Measurements from ENCODE around the gene HOXB8. TPM values are rescaled to one million over a fixed set of nuclear protein-coding genes. Genes with fewer than 3 reads are reported as not detected.

HOXB8 gene
- total RNA-seq, result 0.98 TPM

DNA sequence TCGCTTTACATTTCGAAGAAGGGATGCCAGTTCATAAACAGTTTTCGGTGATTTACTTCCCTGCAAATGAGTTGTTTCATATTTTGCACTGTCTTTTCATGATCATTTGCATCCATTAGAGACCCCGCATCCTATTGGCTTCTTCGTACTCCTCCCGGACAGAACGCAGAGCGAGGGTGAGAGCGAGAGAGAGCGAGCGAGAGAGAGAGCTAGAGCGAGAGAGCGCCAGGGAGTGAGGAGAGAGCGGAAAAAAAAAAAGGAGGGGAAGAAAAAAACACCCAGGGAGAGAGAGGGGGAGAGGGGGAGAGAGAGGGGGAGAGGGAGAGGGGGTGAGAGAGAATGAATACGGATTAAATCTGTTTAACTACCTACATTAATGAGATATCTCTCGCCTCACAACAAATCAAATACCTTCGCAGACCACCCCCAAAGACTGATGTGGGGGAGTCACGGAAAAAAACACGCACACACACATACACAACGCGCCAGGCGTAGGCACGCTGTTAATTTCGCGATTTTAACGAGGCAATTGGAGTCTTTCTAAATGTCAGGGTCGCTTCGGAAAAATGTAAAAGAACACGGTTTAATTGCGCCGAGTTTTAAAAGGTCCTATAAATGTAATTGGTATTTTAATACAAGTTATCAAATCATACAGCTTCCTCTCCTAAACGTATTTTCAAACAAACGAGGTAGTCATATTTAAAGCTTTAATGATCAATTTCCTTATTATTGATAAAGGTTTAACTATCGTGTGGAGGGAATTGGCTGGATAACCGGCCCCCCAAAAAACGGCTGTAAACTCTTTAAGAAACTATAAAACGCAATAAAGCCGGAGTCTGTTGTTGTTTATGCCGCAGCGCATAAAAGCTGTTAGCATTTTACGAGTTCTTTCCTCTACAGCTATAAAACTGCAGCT, at the start of gene HOXB8:
Gene HOXB8, minus strand, starts transcription at position 246 of the 916 bp plus-strand sequence. CDS start 588 bp downstream, outside the sequence.
- ATAC-seq (no peak), DNase-seq (ENCODE audit: low spot score) (no peak)
- intact Hi-C loops (cut with DNase I), result no loop called here

GRCh38 chr17:48663134-48663924, 48.2 kb upstream of the HOXB8 start:
- DNase-seq (ENCODE audit: low spot score) (no peak), ATAC-seq (no peak)
- intact Hi-C loops (cut with DNase I), result no loop called here

DNA sequence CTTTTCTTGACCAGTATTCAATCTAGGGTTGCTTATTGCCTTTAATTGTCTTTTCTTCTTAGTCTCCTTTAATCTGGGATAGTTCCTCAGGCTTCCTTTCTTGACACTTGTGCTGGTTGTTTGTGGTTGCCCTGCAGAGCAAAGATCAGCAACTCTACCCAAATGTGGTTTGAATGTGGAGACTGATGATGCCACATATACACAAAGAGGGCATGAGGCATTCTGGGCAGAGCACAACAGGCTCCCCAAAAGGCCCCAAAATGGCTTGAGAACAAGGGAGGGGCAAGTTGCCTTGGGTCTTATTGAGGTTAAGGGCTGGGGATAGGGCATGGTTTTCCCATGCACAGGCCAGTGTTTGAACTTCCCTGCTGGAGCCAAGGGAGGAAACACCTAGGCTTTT, 40.8 kb upstream of the HOXB8 start:
- ATAC-seq, result no peak
- intact Hi-C loops (cut with DNase I), result no loop called here
- DNase-seq (ENCODE audit: low spot score), result no peak

GRCh38 chr17:48649741-48650140, 34.6 kb upstream of the HOXB8 start:
- intact Hi-C loops (cut with DNase I), result no loop called here
- ATAC-seq (no peak), DNase-seq (ENCODE audit: low spot score) (no peak)

GRCh38 chr17:48647963-48648245, 32.8 kb upstream of the HOXB8 start:
- DNase-seq (ENCODE audit: low spot score) (no peak), ATAC-seq (no peak)
- intact Hi-C loops (cut with DNase I), result no loop called here

DNA sequence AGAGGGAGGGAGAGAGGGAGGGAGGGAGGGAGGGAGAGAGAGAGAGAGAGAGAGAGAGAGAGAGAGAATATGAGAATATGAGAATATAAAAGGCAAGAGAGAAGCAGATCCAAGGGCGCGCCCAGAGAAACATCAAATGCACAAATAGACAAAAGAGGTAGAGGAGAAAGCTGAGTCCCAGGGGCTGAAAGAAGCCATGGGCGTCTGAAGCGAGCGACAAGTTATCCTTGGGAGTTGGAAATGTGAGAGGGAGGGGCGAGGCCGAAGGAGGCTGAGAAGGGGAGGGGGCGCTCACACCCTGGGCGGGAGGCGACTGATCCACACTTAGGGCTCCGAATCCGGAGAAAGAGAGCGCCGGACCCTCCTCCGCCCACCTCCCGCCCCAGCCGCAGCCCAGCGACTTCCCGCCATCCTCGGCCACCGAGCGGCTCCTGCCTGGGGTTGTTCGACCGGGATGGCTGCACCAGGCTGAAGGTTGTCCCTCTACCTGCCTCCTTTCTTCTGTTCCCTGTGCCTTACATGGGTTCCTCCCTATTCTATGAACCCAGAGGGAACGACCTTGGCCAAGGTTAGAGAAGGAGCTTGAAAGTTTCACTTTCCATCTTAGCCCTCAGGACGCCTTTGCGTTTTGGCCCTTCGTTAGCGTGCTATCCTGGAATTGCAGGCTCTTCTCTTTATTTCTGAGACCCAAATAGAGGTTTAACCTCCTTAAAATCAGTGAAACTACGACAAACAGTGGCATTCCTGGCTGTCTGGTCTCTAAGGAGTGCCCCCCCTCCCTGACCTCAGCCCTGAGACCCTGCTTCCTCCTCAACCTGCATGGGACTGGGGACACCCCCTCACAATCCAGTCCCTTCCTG, 32.2 kb upstream of the HOXB8 start:
- DNase-seq (ENCODE audit: low spot score) (no peak), ATAC-seq (no peak)
- intact Hi-C loops (cut with DNase I), result no loop called here

DNA sequence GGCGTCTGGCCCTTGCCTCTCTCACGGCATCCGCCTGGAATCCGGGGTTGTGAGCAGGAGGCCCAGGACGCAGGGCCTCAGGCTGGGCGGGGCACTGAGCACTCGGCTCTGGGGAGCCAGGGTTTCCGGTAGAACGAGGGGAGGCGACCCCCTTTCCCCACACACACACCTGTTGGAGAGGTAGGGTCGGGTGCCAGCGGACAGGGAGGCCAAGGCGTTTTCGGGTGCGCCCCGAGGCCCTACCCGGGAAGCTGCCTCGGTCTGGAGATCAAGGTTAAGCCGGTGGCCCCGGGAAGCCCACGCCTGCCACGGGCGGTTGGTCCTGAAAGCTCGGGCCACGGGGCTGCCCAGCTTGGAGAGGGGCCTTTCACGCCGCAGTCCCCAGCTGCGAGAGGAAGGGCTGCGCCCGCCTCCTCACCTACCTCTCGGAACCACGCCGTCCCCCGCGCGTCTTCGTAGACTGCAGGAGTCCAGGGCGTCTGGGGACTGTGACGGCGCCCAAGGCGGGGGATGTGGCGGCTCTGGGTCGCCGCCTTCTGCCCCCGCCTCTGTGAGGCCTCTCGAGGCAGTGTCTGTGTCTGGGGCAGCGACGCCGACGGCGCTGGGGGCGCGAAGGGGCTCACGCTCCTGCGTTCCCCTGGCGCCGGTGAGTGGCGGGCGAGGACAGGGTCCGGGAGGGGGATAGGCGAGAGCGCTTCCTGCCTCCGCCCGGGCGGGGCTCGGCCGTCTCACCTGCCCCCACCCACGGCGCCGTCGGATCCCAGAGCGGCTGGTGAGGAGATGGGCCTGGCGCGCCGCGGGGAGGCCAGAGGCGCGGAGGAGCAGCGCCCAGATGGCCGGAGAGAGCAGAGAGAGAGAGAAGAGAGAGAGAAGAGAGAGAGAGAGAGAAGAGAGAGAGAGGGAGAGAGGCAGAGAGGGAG, 31.4 kb upstream of the HOXB8 start:
- ATAC-seq, result no peak
- intact Hi-C loops (cut with DNase I), result no loop called here
- DNase-seq (ENCODE audit: low spot score), result no peak

- no peak for DNase-seq (ENCODE audit: low spot score)
- intact Hi-C loops (cut with DNase I), result no loop called here
- no peak for ATAC-seq
Measured at GRCh38 chr17:48645639-48646182, 30.6 kb upstream of the HOXB8 start.

- DNase-seq (ENCODE audit: low spot score) (no peak), ATAC-seq (no peak)
- intact Hi-C loops (cut with DNase I), result no loop called here
Measured at GRCh38 chr17:48644910-48645557, 29.9 kb upstream of the HOXB8 start.

GRCh38 chr17:48644159-48644558, 29.1 kb upstream of the HOXB8 start:
- intact Hi-C loops (cut with DNase I), result no loop called here
- DNase-seq (ENCODE audit: low spot score), result no peak
- no peak for ATAC-seq

- no peak for DNase-seq (ENCODE audit: low spot score)
- intact Hi-C loops (cut with DNase I), result no loop called here
- no peak for ATAC-seq
Measured at GRCh38 chr17:48643697-48644012, 28.6 kb upstream of the HOXB8 start.

GRCh38 chr17:48642843-48643696, 28.0 kb upstream of the HOXB8 start:
- no peak for DNase-seq (ENCODE audit: low spot score)
- no peak for ATAC-seq
- intact Hi-C loops (cut with DNase I), result no loop called here

DNA sequence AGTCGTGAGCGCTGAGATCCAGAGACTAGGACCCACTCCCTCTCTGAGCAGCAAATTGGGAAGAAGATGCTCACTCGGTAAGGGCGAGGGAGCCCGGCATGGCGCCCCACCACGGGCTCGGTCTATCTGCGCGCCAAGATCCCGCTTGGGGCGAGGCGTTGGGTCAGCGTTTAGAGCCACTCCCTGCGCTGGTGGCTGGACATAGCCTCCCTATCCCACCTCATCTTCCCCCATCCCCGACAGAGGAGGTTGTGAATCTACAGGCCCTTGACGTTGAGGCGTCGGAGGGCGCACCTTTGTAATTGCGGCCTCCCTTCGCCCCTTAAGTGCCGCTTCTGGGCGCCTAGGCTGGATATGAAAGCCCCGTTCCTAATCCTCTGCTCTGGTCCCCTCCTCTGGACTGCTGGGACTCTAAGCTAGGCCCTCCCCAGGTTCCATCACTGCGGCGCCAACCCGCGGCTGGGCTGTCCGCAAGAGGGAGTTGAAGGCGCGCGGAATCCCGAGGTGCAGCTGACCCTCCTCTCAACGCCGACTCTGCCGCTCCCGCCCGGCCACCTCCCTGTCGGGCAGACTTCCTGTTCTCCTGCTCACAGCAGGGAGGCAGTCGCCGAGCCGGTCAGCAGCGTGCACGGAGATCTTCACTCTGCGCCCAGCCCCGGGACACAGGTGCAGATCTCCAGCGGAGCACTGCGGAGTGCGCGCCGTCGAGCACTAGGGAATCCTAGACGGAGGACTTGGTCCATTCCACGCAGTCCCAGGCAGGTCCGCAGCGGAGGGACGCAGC, 27.2 kb upstream of the HOXB8 start:
- ATAC-seq (no peak), DNase-seq (ENCODE audit: low spot score) (no peak)
- intact Hi-C loops (cut with DNase I), result no loop called here

DNA sequence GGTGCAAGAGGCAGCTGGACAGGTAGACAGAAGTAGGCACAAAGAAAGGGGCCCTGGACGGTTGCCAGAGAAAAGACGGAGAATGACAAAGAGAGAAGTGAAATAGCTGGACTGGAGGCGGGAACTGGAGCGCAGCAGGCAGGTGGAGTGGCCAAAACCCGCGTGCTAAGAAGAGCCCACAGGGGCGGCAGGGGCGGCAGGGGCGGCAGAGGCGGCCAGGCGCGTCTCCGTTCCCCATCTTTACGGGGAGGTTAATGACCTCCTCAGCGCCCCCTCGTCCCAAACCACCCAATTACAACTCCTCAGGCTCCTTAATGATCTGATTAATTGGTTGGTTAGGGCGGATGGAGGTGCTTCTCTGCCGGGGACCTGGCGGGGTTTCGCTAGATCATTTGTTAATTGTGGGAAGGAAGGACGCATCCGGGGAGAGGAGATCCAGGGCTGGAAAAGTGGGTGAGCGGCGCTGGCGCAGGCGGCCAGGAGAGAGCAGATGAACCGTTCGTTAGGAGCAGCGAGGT, 26.5 kb upstream of the HOXB8 start:
- DNase-seq (ENCODE audit: low spot score) (no peak), ATAC-seq (no peak)
- intact Hi-C loops (cut with DNase I), result no loop called here

DNA sequence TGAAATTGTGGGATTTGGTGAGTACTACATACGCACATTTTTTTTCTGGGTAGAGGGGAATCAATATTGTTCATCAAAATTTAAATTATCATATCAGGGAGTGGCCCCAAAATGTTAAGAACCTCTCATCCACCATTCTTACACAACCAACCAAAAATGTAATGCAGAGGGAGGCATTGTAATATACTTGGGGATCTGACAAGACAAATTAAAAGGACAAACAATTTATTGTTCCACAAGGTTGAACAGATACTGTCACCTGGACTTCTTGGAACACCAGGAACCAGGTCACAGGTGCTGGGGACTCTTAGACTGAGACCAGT, 25.7 kb upstream of the HOXB8 start:
- no peak for DNase-seq (ENCODE audit: low spot score)
- no peak for ATAC-seq
- intact Hi-C loops (cut with DNase I), result no loop called here
